BLaER1 treated with 17β-estradiol and CSF1 and Interleukin-3, amounts not matched to agents 10 nM and 100 nM (cell line): ENCODE results near the gene DDAH2.

ENCODE experiments used
- H3K27ac ChIP-seq, 11 experiments: shearing (Covaris generic); formaldehyde crosslinking; 2 replicates each; pipeline ENCODE4 v1.8.1; 2022
- H3K27me3 ChIP-seq, 11 experiments: shearing (Covaris generic); formaldehyde crosslinking; 2 replicates each; pipeline ENCODE4 v1.8.1; 2022
- H3K36me3 ChIP-seq, 11 experiments: shearing (Covaris generic); formaldehyde crosslinking; 2 replicates each; pipeline ENCODE4 v1.8.1; 2022
- H3K4me1 ChIP-seq, 10 experiments: shearing (Covaris generic); formaldehyde crosslinking; 2 replicates each; pipeline ENCODE4 v1.8.1; 2022
- H3K4me2 ChIP-seq, 11 experiments: shearing (Covaris generic); formaldehyde crosslinking; 2 replicates each; pipeline ENCODE4 v1.8.1; 2022
- H3K4me3 ChIP-seq, 10 experiments: shearing (Covaris generic); formaldehyde crosslinking; 2 replicates each; pipeline ENCODE4 v1.8.1; 2022
- H3K9ac ChIP-seq, 11 experiments: shearing (Covaris generic); formaldehyde crosslinking; 2 replicates each; pipeline ENCODE4 v1.8.1; 2022
- H3K9me3 ChIP-seq, 11 experiments: shearing (Covaris generic); formaldehyde crosslinking; replicated peaks in 1 of 11; 2 replicates each; pipeline ENCODE4 v1.8.1; 2022
- H4K20me1 ChIP-seq, 11 experiments: shearing (Covaris generic); formaldehyde crosslinking; 2 replicates each; pipeline ENCODE4 v1.8.1; 2022
- Cebpa-rat ChIP-seq, 11 experiments: shearing (Covaris generic); IDR thresholded peaks; 2 replicates each; pipeline ENCODE4 v1.8.1; 2022

Gene DDAH2

DNA sequence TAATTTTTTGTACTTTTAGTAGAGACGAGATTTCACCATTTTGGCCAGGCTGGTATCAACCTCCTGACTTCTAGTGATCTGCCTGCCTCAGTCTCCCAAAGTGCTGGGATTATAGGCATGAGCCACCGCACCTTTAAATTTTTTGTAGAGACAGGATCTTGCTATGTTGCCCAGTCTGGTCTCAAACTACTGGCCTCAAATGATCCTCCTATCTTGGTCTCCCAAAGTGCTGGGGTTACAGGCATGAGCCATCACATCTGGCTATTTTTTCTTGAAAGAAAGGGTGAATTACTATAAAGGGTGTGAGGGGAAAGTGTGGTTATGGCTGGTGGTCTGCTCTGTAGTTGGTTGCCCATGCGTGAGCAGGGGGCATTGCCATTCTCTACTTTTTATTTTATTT, 20.9 kb downstream of the DDAH2 start:
- Histone ChIP-seq H3K9me3 (no peaks in the 10 kb centered on the region), H3K27me3 (no peaks in the 10 kb centered on the region)
- no peak for TF ChIP-seq Cebpa-rat (IDR thresholded peaks at IDR 0.05)

GRCh38 chr6:31707701-31708100, 21.4 kb downstream of the DDAH2 start:
- no peaks in the 10 kb centered on the region for H3K36me3 ChIP-seq
- no peaks in the 10 kb centered on the region for H3K27me3 ChIP-seq
- H3K27ac ChIP-seq: no peak overlapping the region
- H3K4me1 ChIP-seq: peaks cover 44 to 71% (median 61%) of the 10 kb centered on the region in 10 experiments
- no peaks in the 10 kb centered on the region for H3K9me3 ChIP-seq
- H3K4me2 ChIP-seq: peak overlapping the region; percentile 8 to 54 (median 35); a peak in 18 of 22 replicates
- H3K9ac ChIP-seq: no peak overlapping the region
- no peaks in the 10 kb centered on the region for H4K20me1 ChIP-seq
- H3K4me3 ChIP-seq: no peak overlapping the region
- no peak for TF ChIP-seq Cebpa-rat (IDR thresholded peaks at IDR 0.05)

More for the DNA sequence above, 20.9 kb downstream of the DDAH2 start:
- no peak overlapping the region for H3K27ac ChIP-seq
- no peak overlapping the region for H3K4me3 ChIP-seq
- H3K4me2 ChIP-seq: peak overlapping the region in 7 of 11 experiments; percentile 19 to 54 (median 38); a peak in 10 of 22 replicates
- H3K9ac ChIP-seq: no peak overlapping the region
- H3K36me3 ChIP-seq: no peaks in the 10 kb centered on the region
- H3K4me1 ChIP-seq: peaks cover 46 to 76% (median 65%) of the 10 kb centered on the region in 10 experiments
- no peaks in the 10 kb centered on the region for H4K20me1 ChIP-seq

DNA sequence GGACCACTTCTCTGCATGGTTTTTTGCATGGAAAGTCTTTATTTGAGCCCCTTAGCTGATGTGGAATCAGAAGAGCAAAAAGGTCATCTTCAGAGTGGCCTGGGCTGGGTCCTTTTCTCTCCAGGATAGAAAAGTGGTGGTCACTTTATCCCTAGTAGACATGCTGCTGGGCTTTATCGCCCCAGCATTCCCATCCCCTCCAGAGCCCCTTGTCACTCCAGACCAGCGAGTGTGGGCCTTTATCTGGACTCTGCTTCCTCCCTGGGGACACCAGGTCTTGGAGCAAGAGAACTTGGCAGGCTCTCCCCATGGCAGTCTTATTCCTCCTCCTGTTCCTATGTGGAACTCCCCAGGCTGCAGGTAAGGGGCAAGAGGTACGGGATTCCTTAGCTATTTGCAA, 22.5 kb downstream of the DDAH2 start, which contains the start of gene LY6G6F:
Gene LY6G6F (plus strand): TSS at position 268 of the 400 bp plus-strand sequence. CDS start 41 bp downstream, at position 309.
- TF ChIP-seq Cebpa-rat (IDR thresholded peaks at IDR 0.05): no peak
- Histone ChIP-seq H3K4me2 (peak within 1 kb of the TSS; percentile 19 to 54 (median 35); a peak in 19 of 22 replicates), H3K4me1 (peaks cover 38 to 66% (median 55%) of the 10 kb centered on the region in 10 experiments), H3K27ac (0 out of 22 replicates have a peak within 1 kb of the TSS, but pooled peaks of 2 of the 11 experiments have one; percentile 5 to 9), H3K36me3 (peaks cover 0 to 3% (median 0%) of the 10 kb centered on the region in 11 experiments; a peak in 4 of 22 replicates), H4K20me1 (peaks cover 0 to 7% (median 5%) of the 10 kb centered on the region in 11 experiments; a peak in 13 of 22 replicates), H3K9me3 (no peaks in the 10 kb centered on the region), H3K9ac (no peak within 1 kb of the TSS), H3K4me3 (no peak within 1 kb of the TSS), H3K27me3 (no peaks in the 10 kb centered on the region)

DNA sequence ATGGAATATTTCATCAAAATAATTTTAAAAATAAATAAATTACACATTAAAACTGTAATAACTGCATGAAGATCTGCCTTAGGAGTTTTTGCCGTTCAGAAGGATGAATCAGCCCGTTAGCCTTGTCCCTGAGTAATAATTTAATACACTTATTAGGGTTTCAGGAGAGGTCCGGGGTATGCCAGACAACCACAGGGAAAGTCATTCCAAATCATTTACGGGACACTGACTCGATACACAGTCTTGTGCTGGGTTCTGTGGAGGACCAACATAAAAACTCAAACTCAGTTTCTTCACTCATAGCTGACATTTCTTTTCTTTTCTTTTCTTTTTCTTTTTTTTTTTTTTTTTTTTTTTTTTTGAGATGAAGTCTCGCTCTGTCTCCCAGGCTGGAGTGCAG, 23.2 kb downstream of the DDAH2 start:
- H3K9ac ChIP-seq: no peak overlapping the region
- H3K27ac ChIP-seq: no peak overlapping the region
- no peak for TF ChIP-seq Cebpa-rat (IDR thresholded peaks at IDR 0.05)
- H3K4me1 ChIP-seq: peaks cover 38 to 66% (median 55%) of the 10 kb centered on the region in 10 experiments
- no peak overlapping the region for H3K4me3 ChIP-seq
- H3K9me3 ChIP-seq: no peaks in the 10 kb centered on the region
- H3K36me3 ChIP-seq: peaks cover under 1 to 9% (median 3%) of the 10 kb centered on the region in 11 experiments; a peak in 15 of 22 replicates
- no peaks in the 10 kb centered on the region for H3K27me3 ChIP-seq
- peaks cover 0 to 13% (median 12%) of the 10 kb centered on the region in 11 experiments; a peak in 13 of 22 replicates for H4K20me1 ChIP-seq
- peak overlapping the region in 1 of 11 experiments; percentile 12; a peak in 1 of 22 replicates for H3K4me2 ChIP-seq

DNA sequence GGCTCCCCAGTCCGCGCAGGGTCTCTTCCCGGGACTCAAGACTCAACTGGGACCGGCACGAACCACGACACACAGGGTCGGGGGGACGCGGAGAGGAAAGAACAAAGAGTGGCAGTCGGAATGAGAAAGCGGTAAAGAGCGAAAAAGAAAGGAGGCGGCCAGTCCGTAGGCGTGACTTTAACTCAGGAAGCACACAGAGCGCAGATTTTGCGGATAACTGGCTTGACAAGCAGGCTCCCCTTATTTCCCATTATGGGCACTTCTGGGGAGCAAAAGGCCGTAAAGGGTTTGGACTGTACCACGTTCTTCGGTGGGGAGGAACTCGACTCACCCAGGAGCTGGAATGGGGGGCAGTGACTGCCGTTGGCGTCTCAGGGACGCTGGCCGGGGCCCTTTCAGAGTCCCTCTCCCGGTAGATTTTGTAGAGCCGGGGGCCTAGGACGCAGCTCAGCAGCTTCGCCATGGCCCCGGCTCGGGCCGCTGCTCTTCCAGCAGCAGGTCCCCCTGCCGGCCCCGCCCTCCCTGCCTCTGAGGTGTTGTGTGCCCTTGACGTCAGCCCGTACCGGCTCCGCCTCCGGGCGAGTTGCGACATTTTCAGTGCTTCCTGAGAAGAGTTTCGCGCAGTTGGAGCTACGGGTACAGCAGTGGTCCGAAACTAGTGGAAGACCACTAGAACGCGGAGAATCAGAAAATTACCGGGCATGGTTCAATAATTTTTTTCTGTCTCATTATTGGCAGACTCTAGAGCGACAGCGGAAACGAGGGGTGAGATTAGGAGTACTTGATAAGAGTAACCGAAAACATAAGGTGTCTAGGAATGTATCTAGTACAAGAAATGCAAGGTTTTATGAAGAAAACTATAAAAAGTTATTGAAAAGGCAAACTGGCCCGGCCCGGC, 26.0 kb downstream of the DDAH2 start, which contains the start of gene ABHD16A:
Gene ABHD16A (minus strand): TSS at position 506 of the 898 bp plus-strand sequence. CDS start 43 bp downstream, at position 463.
- Histone ChIP-seq H3K4me1 (peaks cover 39 to 59% (median 45%) of the 10 kb centered on the region in 10 experiments), H3K9ac (peak within 1 kb of the TSS; percentile 90 to 98 (median 95)), H3K27me3 (no peaks in the 10 kb centered on the region), H3K36me3 (peaks cover 26 to 37% (median 30%) of the 10 kb centered on the region in 11 experiments), H4K20me1 (peaks cover under 1 to 32% (median 19%) of the 10 kb centered on the region in 11 experiments; a peak in 14 of 22 replicates), H3K4me2 (peak within 1 kb of the TSS; percentile 76 to 99 (median 97)), H3K27ac (peak within 1 kb of the TSS; percentile 88 to 96 (median 94)), H3K4me3 (peak within 1 kb of the TSS; percentile 67 to 95 (median 82)), H3K9me3 (no peaks in the 10 kb centered on the region)
- peak; percentile 88 to 99 (median 96) for TF ChIP-seq Cebpa-rat (IDR thresholded peaks at IDR 0.05)

DNA sequence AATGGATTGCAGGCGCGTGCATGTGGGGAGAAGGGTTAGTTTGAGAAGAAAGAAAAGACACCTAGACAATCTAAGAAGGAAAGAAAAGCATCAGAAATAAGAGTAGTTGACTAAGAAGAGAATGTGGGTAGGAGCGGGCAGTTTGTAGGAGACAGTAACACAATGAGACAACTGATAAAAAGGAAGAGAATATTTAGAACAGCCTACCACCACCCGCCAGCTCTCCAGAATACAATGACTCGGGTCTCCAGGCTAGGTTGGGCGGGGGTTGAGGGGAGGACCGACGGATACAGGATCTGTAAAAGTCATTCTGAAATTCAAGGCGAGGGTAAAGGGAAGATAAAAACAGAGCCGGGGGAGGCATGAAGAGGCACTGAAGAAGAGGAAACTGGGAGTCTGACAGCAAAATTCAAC, 26.7 kb downstream of the DDAH2 start:
- Histone ChIP-seq H3K4me2 (peak overlapping the region; percentile 76 to 99 (median 97)), H3K4me1 (peaks cover 36 to 59% (median 39%) of the 10 kb centered on the region in 10 experiments), H3K27me3 (no peaks in the 10 kb centered on the region), H3K27ac (peak overlapping the region; percentile 88 to 96 (median 94)), H3K9me3 (no peaks in the 10 kb centered on the region), H4K20me1 (peaks cover 7 to 38% (median 23%) of the 10 kb centered on the region in 11 experiments; a peak in 14 of 22 replicates), H3K4me3 (peak overlapping the region; percentile 67 to 95 (median 82)), H3K9ac (peak overlapping the region; percentile 90 to 98 (median 95)), H3K36me3 (peaks cover 31 to 44% (median 37%) of the 10 kb centered on the region in 11 experiments)
- no peak for TF ChIP-seq Cebpa-rat (IDR thresholded peaks at IDR 0.05)

GRCh38 chr6:31701666-31702404, 27.3 kb downstream of the DDAH2 start:
- peak overlapping the region; percentile 76 to 99 (median 97) for H3K4me2 ChIP-seq
- no peak for TF ChIP-seq Cebpa-rat (IDR thresholded peaks at IDR 0.05)
- H3K27me3 ChIP-seq: no peaks in the 10 kb centered on the region
- peak overlapping the region; percentile 90 to 98 (median 95) for H3K9ac ChIP-seq
- peaks cover 30 to 56% (median 34%) of the 10 kb centered on the region in 10 experiments for H3K4me1 ChIP-seq
- H3K36me3 ChIP-seq: peaks cover 37 to 50% (median 43%) of the 10 kb centered on the region in 11 experiments
- H3K4me3 ChIP-seq: peak overlapping the region; percentile 67 to 95 (median 82)
- H3K27ac ChIP-seq: peak overlapping the region; percentile 88 to 96 (median 94); a peak in 21 of 22 replicates
- H4K20me1 ChIP-seq: peaks cover 9 to 44% (median 29%) of the 10 kb centered on the region in 11 experiments; a peak in 16 of 22 replicates
- no peaks in the 10 kb centered on the region for H3K9me3 ChIP-seq

- Histone ChIP-seq H3K36me3 (peaks cover 46 to 59% (median 52%) of the 10 kb centered on the region in 11 experiments), H3K4me1 (peaks cover 24 to 55% (median 27%) of the 10 kb centered on the region in 10 experiments), H3K4me2 (peak overlapping the region; percentile 76 to 99 (median 97)), H3K27ac (peak overlapping the region in 1 of 11 experiments; percentile 96; a peak in 1 of 22 replicates), H3K9me3 (no peaks in the 10 kb centered on the region), H3K4me3 (peak overlapping the region in 6 of 10 experiments; percentile 76 to 95 (median 84); a peak in 9 of 20 replicates), H4K20me1 (peaks cover 9 to 47% (median 35%) of the 10 kb centered on the region in 11 experiments; a peak in 16 of 22 replicates), H3K27me3 (no peaks in the 10 kb centered on the region), H3K9ac (peak overlapping the region in 10 of 11 experiments; percentile 19 to 98 (median 96); a peak in 13 of 22 replicates)
- TF ChIP-seq Cebpa-rat (IDR thresholded peaks at IDR 0.05): no peak
Observed at GRCh38 chr6:31700740-31701401, 28.2 kb downstream of the DDAH2 start.
